ENCODE data around the gene HOXC5.

HOXC5 gene

DNA sequence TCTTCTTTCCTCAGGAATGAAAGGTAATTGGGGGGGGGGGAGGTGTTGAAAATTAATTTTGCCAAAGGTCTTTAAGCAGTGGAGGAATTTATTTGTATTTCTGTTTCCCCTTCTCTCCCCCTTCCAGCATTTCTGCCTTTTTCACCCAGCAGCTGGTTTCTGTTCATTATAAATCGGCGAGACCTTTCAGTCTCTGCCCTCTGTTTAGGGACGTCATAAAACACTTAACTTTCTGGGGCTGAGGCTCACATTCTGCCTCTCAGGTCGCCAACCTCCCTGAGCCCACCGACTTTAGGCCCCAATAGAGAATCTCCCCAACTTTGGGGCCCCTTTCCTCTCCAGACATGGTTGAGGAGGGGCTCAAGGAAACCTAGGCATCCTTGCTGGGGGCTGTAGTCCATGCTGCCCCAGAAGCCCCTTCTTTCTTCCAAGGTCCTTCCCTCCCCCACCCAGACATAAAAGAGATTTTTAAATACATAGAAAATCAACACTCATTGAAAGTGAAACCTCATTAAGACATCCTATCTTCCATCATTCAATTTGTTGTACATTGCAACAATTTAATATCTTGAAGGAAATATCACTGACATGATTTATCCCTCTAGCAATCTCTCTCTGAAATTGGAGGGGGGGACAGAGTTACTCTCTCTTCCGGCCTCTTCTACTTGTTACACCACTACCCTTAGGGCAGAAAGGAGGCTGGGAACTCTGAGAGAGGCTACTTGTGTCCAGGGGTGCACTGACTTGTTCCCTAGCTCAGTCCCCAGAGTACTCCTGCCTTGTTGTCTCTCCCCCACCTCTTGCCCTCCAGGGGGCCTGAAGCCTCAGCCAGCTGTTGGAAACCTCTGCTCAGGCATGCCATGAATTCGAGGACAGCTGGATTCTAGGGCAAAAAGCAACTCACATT lies 7.1 kb upstream of the HOXC5 start:
- Histone ChIP-seq H4K20me1 (peaks cover 0 to 95% (median 80%) of the 10 kb centered on the region in 11 experiments; a peak in 17 of 22 replicates), H3K27ac (no peak overlapping the region), H3K4me1 (no peaks in the 10 kb centered on the region), H3K4me3 (no peak overlapping the region), H3K9ac (no peak overlapping the region), H3K27me3 (peaks cover 100% of the 10 kb centered on the region in 11 experiments), H3K9me3 (replicated peaks in 1 of 11) (peaks cover 0 to 3% (median 0%) of the 10 kb centered on the region in 11 experiments; a peak in 6 of 22 replicates), H3K4me2 (no peak overlapping the region), H3K36me3 (no peaks in the 10 kb centered on the region)
- no peak for TF ChIP-seq Cebpa-rat (IDR thresholded peaks at IDR 0.05)

DNA sequence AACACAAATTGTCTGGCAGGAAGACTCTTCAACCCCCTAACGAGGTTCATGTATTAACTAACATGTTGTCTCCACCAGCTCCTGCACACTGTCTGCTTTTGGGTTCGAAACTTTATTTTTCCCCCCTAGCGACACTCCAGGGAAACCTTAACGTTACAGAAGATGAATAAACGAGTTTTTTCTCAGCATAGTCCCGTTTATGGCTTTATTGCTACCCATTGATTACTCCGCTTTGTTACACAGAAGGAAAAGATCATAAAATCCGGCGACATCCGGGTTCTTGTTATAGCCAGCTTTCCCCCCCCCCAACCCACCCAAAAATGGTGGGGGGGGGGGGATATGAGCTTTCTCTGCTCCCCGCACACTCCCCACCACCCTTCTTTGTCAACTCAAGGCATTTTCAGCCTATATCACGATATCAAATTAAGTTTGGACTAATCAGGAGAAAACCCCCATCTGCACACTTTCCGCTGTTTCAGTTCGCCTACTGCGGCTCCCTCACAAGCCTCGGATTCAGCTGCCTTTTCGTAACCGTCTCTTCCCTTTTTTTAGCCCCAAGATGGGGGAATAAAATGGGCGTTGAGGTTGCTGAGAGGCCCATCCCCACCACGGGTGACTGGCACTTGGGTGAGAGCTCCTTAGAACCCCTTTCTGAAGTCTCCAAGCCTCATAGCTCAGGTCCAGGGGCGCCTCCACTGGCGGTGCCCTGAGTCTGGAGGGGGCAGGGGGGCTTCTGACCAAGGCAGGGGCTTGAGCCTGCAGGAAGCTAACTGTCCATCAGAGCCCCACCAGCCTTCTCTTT lies 6.0 kb upstream of the HOXC5 start:
- H4K20me1 ChIP-seq, result peaks cover 0 to 95% (median 80%) of the 10 kb centered on the region in 11 experiments; a peak in 17 of 22 replicates
- H3K27me3 ChIP-seq, result peaks cover 100% of the 10 kb centered on the region in 11 experiments
- no peak for TF ChIP-seq Cebpa-rat (IDR thresholded peaks at IDR 0.05)
- H3K4me2 ChIP-seq, result no peak overlapping the region
- no peaks in the 10 kb centered on the region for H3K36me3 ChIP-seq
- H3K27ac ChIP-seq, result no peak overlapping the region
- no peak overlapping the region for H3K9ac ChIP-seq
- H3K9me3 ChIP-seq (replicated peaks in 1 of 11), result peaks cover 0 to 14% (median 10%) of the 10 kb centered on the region in 11 experiments; a peak in 15 of 22 replicates
- H3K4me3 ChIP-seq, result no peak overlapping the region
- H3K4me1 ChIP-seq, result no peaks in the 10 kb centered on the region

DNA sequence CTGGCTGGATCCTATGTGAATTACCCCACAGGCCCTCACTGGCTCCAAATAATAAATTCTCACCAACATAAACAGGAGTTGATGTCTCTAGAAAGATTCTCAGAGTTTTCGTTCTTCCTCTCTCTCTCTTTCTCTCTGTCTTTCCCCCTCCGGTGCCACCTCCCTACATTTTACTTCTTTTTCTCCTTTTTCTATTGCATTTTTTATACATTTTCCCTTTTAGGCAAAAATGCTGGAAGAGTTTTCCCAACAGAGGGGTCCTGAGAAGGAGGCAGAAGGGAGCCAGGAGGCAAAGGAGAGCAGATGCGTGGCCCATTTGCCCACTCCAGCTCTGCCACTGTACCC lies 5.4 kb upstream of the HOXC5 start:
- no peaks in the 10 kb centered on the region for H3K36me3 ChIP-seq
- no peak overlapping the region for H3K9ac ChIP-seq
- no peak overlapping the region for H3K27ac ChIP-seq
- peaks cover 0 to 91% (median 78%) of the 10 kb centered on the region in 11 experiments; a peak in 17 of 22 replicates for H4K20me1 ChIP-seq
- TF ChIP-seq Cebpa-rat (IDR thresholded peaks at IDR 0.05), result no peak
- H3K4me1 ChIP-seq, result no peaks in the 10 kb centered on the region
- peaks cover 100% of the 10 kb centered on the region in 11 experiments for H3K27me3 ChIP-seq
- no peak overlapping the region for H3K4me3 ChIP-seq
- H3K9me3 ChIP-seq (replicated peaks in 1 of 11), result peaks cover 5 to 20% (median 16%) of the 10 kb centered on the region in 11 experiments; a peak in 21 of 22 replicates
- no peak overlapping the region for H3K4me2 ChIP-seq

DNA sequence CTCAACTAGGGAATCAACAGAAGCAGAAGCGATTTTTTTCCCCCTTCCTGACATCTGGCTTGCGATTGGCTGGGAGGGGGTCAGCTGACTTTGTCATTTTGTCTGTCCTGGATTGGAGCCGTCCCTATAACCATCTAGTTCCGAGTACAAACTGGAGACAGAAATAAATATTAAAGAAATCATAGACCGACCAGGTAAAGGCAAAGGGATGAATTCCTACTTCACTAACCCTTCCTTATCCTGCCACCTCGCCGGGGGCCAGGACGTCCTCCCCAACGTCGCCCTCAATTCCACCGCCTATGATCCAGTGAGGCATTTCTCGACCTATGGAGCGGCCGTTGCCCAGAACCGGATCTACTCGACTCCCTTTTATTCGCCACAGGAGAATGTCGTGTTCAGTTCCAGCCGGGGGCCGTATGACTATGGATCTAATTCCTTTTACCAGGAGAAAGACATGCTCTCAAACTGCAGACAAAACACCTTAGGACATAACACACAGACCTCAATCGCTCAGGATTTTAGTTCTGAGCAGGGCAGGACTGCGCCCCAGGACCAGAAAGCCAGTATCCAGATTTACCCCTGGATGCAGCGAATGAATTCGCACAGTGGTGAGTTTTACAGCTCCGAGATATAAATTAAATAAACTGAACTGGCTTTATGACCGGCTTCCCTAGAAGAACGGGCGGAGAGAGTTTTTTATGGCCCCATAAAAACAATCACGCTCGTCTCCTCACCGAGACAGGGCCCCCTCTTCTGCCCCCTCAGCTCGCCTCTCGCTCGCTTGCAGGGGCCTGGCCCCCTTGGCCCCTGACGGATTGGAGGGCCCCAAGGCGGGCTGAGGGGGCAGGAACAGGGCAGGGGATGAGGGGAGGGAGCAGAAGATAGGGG lies 4.3 kb upstream of the HOXC5 start, which contains the start of gene HOXC6:
TSS of gene HOXC6 (plus strand) at position 127 of the 888 bp plus-strand sequence. CDS start at position 209, 82 bp downstream.
- Histone ChIP-seq H3K27ac (no peak within 1 kb of the TSS), H3K9ac (no peak within 1 kb of the TSS), H3K27me3 (peaks cover 100% of the 10 kb centered on the region in 11 experiments), H3K4me2 (no peak within 1 kb of the TSS), H3K36me3 (no peaks in the 10 kb centered on the region), H3K4me1 (no peaks in the 10 kb centered on the region), H3K9me3 (replicated peaks in 1 of 11) (peaks cover 17 to 31% (median 27%) of the 10 kb centered on the region in 11 experiments), H3K4me3 (no peak within 1 kb of the TSS), H4K20me1 (peaks cover 0 to 87% (median 67%) of the 10 kb centered on the region in 11 experiments; a peak in 16 of 22 replicates)
- TF ChIP-seq Cebpa-rat (IDR thresholded peaks at IDR 0.05), result no peak

DNA sequence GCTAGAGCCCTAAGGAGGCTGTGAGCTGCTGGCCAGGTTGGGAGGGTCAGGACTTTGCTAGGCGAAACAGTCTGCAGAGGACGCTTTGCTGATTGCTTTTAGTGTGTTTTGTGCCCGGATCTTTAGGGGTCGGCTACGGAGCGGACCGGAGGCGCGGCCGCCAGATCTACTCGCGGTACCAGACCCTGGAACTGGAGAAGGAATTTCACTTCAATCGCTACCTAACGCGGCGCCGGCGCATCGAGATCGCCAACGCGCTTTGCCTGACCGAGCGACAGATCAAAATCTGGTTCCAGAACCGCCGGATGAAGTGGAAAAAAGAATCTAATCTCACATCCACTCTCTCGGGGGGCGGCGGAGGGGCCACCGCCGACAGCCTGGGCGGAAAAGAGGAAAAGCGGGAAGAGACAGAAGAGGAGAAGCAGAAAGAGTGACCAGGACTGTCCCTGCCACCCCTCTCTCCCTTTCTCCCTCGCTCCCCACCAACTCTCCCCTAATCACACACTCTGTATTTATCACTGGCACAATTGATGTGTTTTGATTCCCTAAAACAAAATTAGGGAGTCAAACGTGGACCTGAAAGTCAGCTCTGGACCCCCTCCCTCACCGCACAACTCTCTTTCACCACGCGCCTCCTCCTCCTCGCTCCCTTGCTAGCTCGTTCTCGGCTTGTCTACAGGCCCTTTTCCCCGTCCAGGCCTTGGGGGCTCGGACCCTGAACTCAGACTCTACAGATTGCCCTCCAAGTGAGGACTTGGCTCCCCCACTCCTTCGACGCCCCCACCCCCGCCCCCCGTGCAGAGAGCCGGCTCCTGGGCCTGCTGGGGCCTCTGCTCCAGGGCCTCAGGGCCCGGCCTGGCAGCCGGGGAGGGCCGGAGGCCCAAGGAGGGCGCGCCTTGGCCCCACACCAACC lies 3.1 kb upstream of the HOXC5 start:
- Histone ChIP-seq H3K4me3 (no peak overlapping the region), H3K27me3 (peaks cover 100% of the 10 kb centered on the region in 11 experiments), H3K36me3 (no peaks in the 10 kb centered on the region), H3K9ac (no peak overlapping the region), H3K4me2 (no peak overlapping the region), H3K27ac (no peak overlapping the region), H4K20me1 (peaks cover 0 to 86% (median 62%) of the 10 kb centered on the region in 11 experiments; a peak in 17 of 22 replicates), H3K4me1 (no peaks in the 10 kb centered on the region), H3K9me3 (replicated peaks in 1 of 11) (peaks cover 17 to 43% (median 27%) of the 10 kb centered on the region in 11 experiments)
- TF ChIP-seq Cebpa-rat (IDR thresholded peaks at IDR 0.05), result no peak

DNA sequence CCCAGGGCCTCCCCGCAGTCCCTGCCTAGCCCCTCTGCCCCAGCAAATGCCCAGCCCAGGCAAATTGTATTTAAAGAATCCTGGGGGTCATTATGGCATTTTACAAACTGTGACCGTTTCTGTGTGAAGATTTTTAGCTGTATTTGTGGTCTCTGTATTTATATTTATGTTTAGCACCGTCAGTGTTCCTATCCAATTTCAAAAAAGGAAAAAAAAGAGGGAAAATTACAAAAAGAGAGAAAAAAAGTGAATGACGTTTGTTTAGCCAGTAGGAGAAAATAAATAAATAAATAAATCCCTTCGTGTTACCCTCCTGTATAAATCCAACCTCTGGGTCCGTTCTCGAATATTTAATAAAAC lies 2.4 kb upstream of the HOXC5 start:
- Histone ChIP-seq H3K27me3 (peaks cover 100% of the 10 kb centered on the region in 11 experiments), H3K36me3 (no peaks in the 10 kb centered on the region), H3K4me1 (no peaks in the 10 kb centered on the region), H3K9me3 (replicated peaks in 1 of 11) (peaks cover 17 to 43% (median 27%) of the 10 kb centered on the region in 11 experiments), H4K20me1 (peaks cover 0 to 86% (median 64%) of the 10 kb centered on the region in 11 experiments; a peak in 17 of 22 replicates), H3K9ac (no peak overlapping the region), H3K27ac (no peak overlapping the region), H3K4me3 (no peak overlapping the region), H3K4me2 (no peak overlapping the region)
- TF ChIP-seq Cebpa-rat (IDR thresholded peaks at IDR 0.05), result no peak

DNA sequence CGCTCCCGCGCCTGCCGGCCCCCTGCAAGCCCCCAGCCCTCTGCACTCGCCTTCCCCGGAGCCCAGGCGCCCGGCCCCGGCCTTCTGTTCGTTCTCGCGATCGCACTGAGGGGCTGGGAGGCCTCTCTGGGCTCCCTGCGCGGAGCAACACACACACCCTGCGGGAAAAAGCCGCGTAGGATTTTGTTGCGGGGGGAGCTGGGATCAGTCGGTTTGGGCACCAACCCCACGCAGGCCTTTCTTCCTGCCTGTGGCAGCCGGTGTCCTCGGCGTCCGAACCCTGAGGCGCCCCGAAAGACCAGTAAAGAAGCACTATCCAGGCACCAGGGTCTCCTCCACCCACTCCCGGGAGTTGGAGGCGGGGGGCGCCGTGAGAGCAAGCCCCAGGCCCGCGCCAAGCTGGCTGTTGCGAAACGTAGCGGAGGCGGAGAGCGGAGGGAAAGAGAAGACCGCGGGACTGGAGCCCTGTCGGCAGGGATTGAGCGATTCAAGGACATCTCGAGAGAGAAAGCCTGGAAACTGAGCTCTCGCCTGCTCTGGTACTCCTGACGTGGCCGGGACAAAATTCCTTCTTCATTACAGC lies 1.9 kb upstream of the HOXC5 start:
- no peak overlapping the region for H3K4me2 ChIP-seq

More for the DNA sequence above, 1.9 kb upstream of the HOXC5 start:
- Histone ChIP-seq H3K4me1 (no peaks in the 10 kb centered on the region), H3K27me3 (peaks cover 100% of the 10 kb centered on the region in 11 experiments), H4K20me1 (peaks cover 0 to 87% (median 64%) of the 10 kb centered on the region in 11 experiments; a peak in 17 of 22 replicates), H3K27ac (no peak overlapping the region), H3K4me3 (no peak overlapping the region), H3K9me3 (replicated peaks in 1 of 11) (peaks cover 17 to 43% (median 27%) of the 10 kb centered on the region in 11 experiments), H3K36me3 (no peaks in the 10 kb centered on the region), H3K9ac (no peak overlapping the region)
- TF ChIP-seq Cebpa-rat (IDR thresholded peaks at IDR 0.05), result no peak
